ENCODE measurements around the gene HBQ1.
"Not testable (repeated sequence)": the region's sequence is repeated elsewhere in the genome, so short reads cannot be mapped to it uniquely, and the experiment has no call there.

HBQ1 gene

GRCh38 chr16:211631-212180, 31.4 kb downstream of the HBQ1 start:
- not testable (repeated sequence) for DNase-seq (ENCODE audit: low read depth)

- DNase-seq (ENCODE audit: low read depth) = no peak
Observed at GRCh38 chr16:212999-213398, 32.7 kb downstream of the HBQ1 start.

GRCh38 chr16:220021-220420, 39.8 kb downstream of the HBQ1 start:
- DNase-seq (ENCODE audit: low read depth) = no peak

GRCh38 chr16:228151-228851, 48.0 kb downstream of the HBQ1 start:
- DNase-seq (ENCODE audit: low read depth) = no peak

GRCh38 chr16:228852-229730, 48.8 kb downstream of the HBQ1 start, which contains the start of gene LUC7L:
Gene LUC7L, minus strand, starts transcription at chr16:229449. Its CDS starts 110 bp downstream, at chr16:229339.
- peak; percentile 80 for DNase-seq (ENCODE audit: low read depth)

GRCh38 chr16:229731-230281, 49.5 kb downstream of the HBQ1 start:
- no peak for DNase-seq (ENCODE audit: low read depth)

GRCh38 chr16:230351-230750, 50.1 kb downstream of the HBQ1 start:
- DNase-seq (ENCODE audit: low read depth) = not testable (repeated sequence)
